IMR-90 (cell line): ENCODE data around the gene GIPC3. TPM values are rescaled to one million over a fixed set of nuclear protein-coding genes. Genes with fewer than 3 reads are reported as not detected.

ENCODE experiments used
- ATAC-seq: fragments of 200-7000 bp; cut with Tn5 transposase; 2 replicates; pipeline ENCODE4 v1.9.1; 2020; ENCODE audit warnings: low read depth, mild to moderate bottlenecking, moderate library complexity
- BruUV-seq: library from RNA; stranded (reverse); fragments of 400-500 nt; replicated peaks from 2 replicates; lab custom pipeline; 2021; lab: Mats Ljungman, UMichigan
- CTCF ChIA-PET: fragments of 300-600 bp; formaldehyde crosslinking; extraction: SDS; loops from one replicate; lab custom pipeline; 2021; ENCODE audit warnings: antibody characterized with exemption; lab: Yijun Ruan, JAX
- POLR2A ChIA-PET: fragments of 300-600 bp; sonication (Branson Sonifier 250); formaldehyde crosslinking; loops from one replicate; lab custom pipeline; 2022; ENCODE audit warnings: antibody characterized with exemption; ENCODE audit not compliant: unreplicated experiment; lab: Charles Lee
- DNase-seq: peaks from one replicate; pipeline ENCODE4 v3.0.0; 2013
- H2AFZ ChIP-seq: replicated peaks from 2 replicates; pipeline ENCODE3; 2013; ENCODE audit warnings: low read length, mild to moderate bottlenecking; ENCODE audit not compliant: poor library complexity
- H2AK5ac ChIP-seq: 2 replicates; pipeline ENCODE4 v1.6.1; 2013; ENCODE audit warnings: low read depth, low read length, inconsistent platforms
- H2AK9ac ChIP-seq: replicated peaks from 2 replicates; pipeline ENCODE3; 2013; ENCODE audit warnings: mild to moderate bottlenecking, low read depth, low read length, moderate library complexity; ENCODE audit not compliant: poor library complexity
- H2BK120ac ChIP-seq: 2 replicates; pipeline ENCODE4 v1.6.1; 2013; ENCODE audit warnings: low read depth, low read length, inconsistent platforms
- H2BK15ac ChIP-seq: 3 replicates; pipeline ENCODE4 v1.6.1; 2013; ENCODE audit warnings: low read depth, low read length, inconsistent platforms
- H2BK20ac ChIP-seq: 2 replicates; pipeline ENCODE4 v1.6.1; 2013; ENCODE audit warnings: low read depth, mild to moderate bottlenecking, inconsistent platforms, low read length, moderate library complexity
- H2BK5ac ChIP-seq: 2 replicates; pipeline ENCODE4 v1.6.1; 2013; ENCODE audit warnings: mild to moderate bottlenecking, low read depth, low read length, inconsistent platforms; ENCODE audit not compliant: poor library complexity, severe bottlenecking
- H3K14ac ChIP-seq: replicated peaks from 2 replicates; pipeline ENCODE4 v1.6.1; 2013; ENCODE audit warnings: low read depth, low read length, inconsistent platforms
- H3K18ac ChIP-seq: 2 replicates; pipeline ENCODE4 v1.6.1; 2013; ENCODE audit warnings: low read depth, low read length, control low read depth
- H3K23ac ChIP-seq: 2 replicates; pipeline ENCODE4 v1.6.1; 2013; ENCODE audit warnings: low read depth, low read length, inconsistent platforms
- H3K27ac ChIP-seq: 2 replicates; pipeline ENCODE4 v1.5.1; 2013; ENCODE audit warnings: mild to moderate bottlenecking, control low read depth, low read length; ENCODE audit not compliant: insufficient read depth
- H3K27me3 ChIP-seq: 2 replicates; pipeline ENCODE4 v1.6.1; 2013; ENCODE audit warnings: low read length; ENCODE audit not compliant: control insufficient read depth, insufficient read depth
- H3K36me3 ChIP-seq: 2 replicates; pipeline ENCODE4 v1.6.1; 2013; ENCODE audit warnings: low read length, mixed read lengths; ENCODE audit not compliant: control insufficient read depth, insufficient read depth
- H3K4ac ChIP-seq: 2 replicates; pipeline ENCODE4 v1.6.1; 2013; ENCODE audit warnings: low read depth, low read length, inconsistent platforms
- H3K4me1 ChIP-seq: 2 replicates; pipeline ENCODE4 v1.6.1; 2013; ENCODE audit warnings: low read length, mixed read lengths; ENCODE audit not compliant: control insufficient read depth, insufficient read depth
- H3K4me2 ChIP-seq: 2 replicates; pipeline ENCODE4 v1.6.1; 2013; ENCODE audit warnings: low read depth, mild to moderate bottlenecking, control low read depth, low read length, moderate library complexity
- H3K4me3 ChIP-seq: 2 replicates; pipeline ENCODE4 v1.5.1; 2013; ENCODE audit warnings: low read depth, mild to moderate bottlenecking, control low read depth, low read length, moderate library complexity; ENCODE audit not compliant: insufficient read depth
- H3K56ac ChIP-seq: 2 replicates; pipeline ENCODE4 v1.6.1; 2013; ENCODE audit warnings: low read length, inconsistent platforms; ENCODE audit not compliant: insufficient read depth; ENCODE audit errors: extremely low read depth
- H3K79me1 ChIP-seq, 2 experiments: 2 replicates each; pipeline ENCODE4 v1.6.1; 2013; ENCODE audit warnings: low read length in 2 of 2, inconsistent platforms in 1 of 2, low read depth in 1 of 2
- H3K9ac ChIP-seq: 2 replicates; pipeline ENCODE4 v1.6.1; 2013; ENCODE audit warnings: low read depth, low read length, control low read depth
- H3K9me1 ChIP-seq: 2 replicates; pipeline ENCODE4 v1.6.1; 2013; ENCODE audit warnings: low read length, inconsistent platforms; ENCODE audit not compliant: insufficient read depth
- H3K9me3 ChIP-seq: 2 replicates; pipeline ENCODE4 v1.6.1; 2013; ENCODE audit warnings: low read length; ENCODE audit not compliant: control insufficient read depth, insufficient read depth
- H4K20me1 ChIP-seq: 2 replicates; pipeline ENCODE4 v1.6.1; 2013; ENCODE audit warnings: low read length, inconsistent platforms; ENCODE audit not compliant: insufficient read depth
- H4K5ac ChIP-seq: 2 replicates; pipeline ENCODE4 v1.6.1; 2013; ENCODE audit warnings: mild to moderate bottlenecking, low read depth, low read length, control low read depth
- H4K8ac ChIP-seq, 2 experiments: 2 replicates each; pipeline ENCODE4 v1.6.1; 2013; ENCODE audit warnings: low read depth in 2 of 2, low read length in 2 of 2, control low read depth in 1 of 2, inconsistent platforms in 1 of 2
- H4K91ac ChIP-seq: 2 replicates; pipeline ENCODE4 v1.6.1; 2013; ENCODE audit warnings: low read depth, low read length, inconsistent platforms; ENCODE audit not compliant: insufficient read depth
- ELK1 ChIP-seq: fragments of 150-350 bp; IDR thresholded peaks from 2 replicates; pipeline ENCODE4 v1.6.1; 2016; ENCODE audit warnings: low read depth, mild to moderate bottlenecking, low read length, moderate library complexity, borderline replicate concordance
- MAFK ChIP-seq: IDR thresholded peaks from 2 replicates; pipeline ENCODE4 v1.6.1; 2012; ENCODE audit warnings: low read depth, low read length, improper control_type of control experiment
- MXI1 ChIP-seq: IDR thresholded peaks from 2 replicates; pipeline ENCODE4 v1.6.1; 2012; ENCODE audit warnings: low read depth, mild to moderate bottlenecking, low read length, moderate library complexity, borderline replicate concordance
- RCOR1 ChIP-seq: IDR thresholded peaks from 2 replicates; pipeline ENCODE4 v1.6.1; 2012; ENCODE audit warnings: mild to moderate bottlenecking, low read length, improper control_type of control experiment; ENCODE audit not compliant: insufficient replicate concordance
- WGBS, 2 experiments: methylation state at CpG; one replicate each; pipeline versions ENCODE4 v1.1.5 to v1.1.7; 2013; ENCODE audit warnings: missing lambda C conversion rate in 2 of 2; ENCODE audit not compliant: insufficient read length in 1 of 2; ENCODE audit errors: extremely low coverage in 2 of 2; 5-methylcytosine and 5-hydroxymethylcytosine counted together
- dilution Hi-C: fragments of 300-500 bp; cut with HindIII; formaldehyde crosslinking; loops from one replicate; pipeline ENCODE4 v1.14.3; 2018; ENCODE audit warnings: low sequenced_read_pairs; ENCODE audit not compliant: unreplicated experiment
- in situ Hi-C: fragments of 300-500 bp; cut with MboI; formaldehyde crosslinking; loops from 3 replicates; pipeline ENCODE4 v1.14.3; 2019; ENCODE audit warnings: low sequenced_read_pairs, inconsistent platforms, mixed read lengths
- intact Hi-C: fragments of 100-400 bp; cut with micrococcal nuclease; formaldehyde crosslinking; loops from 2 replicates; pipeline ENCODE4 v1.10.0; 2022
- polyA plus RNA-seq, 3 experiments: library from polyadenylated mRNA; depleted of rRNA; stranded (reverse); fragments of >200 nt; gene quantifications; 2 replicates each; pipeline ENCODE4 v1.2.3, GENCODE V29; 2012; ENCODE audit warnings: low replicate concordance in 1 of 3
- total RNA-seq: library from RNA; depleted of rRNA; stranded (reverse); fragments of >200 nt; gene quantifications from 2 replicates; pipeline ENCODE4 v1.2.3, GENCODE V29; 2012

The GIPC3 gene
- total and polyA plus RNA-seq, 2 of the 4 experiments (the other 2 are of a cell fraction): under 0.01 to 0.36 TPM

GRCh38 chr19:3535981-3536380 is 49.3 kb upstream of the GIPC3 start:
- Histone ChIP-seq H3K4ac (no peak overlapping the region), H3K4me1 (no peaks in the 10 kb centered on the region), H3K36me3 (peaks cover 54% of the 10 kb centered on the region), H3K27me3 (no peaks in the 10 kb centered on the region), H3K27ac (no peak overlapping the region), H2BK15ac (no peak overlapping the region), H2AK5ac (no peak overlapping the region), H4K20me1 (peaks cover 30% of the 10 kb centered on the region), H2AFZ (no peak overlapping the region), H4K8ac (no peak overlapping the region), H3K56ac (no peak overlapping the region), H3K14ac (no peak overlapping the region), H3K9ac (no peak overlapping the region), H3K9me3 (no peaks in the 10 kb centered on the region), H3K18ac (no peak overlapping the region), H3K79me1 (peaks cover 9 to 31% of the 10 kb centered on the region in 2 experiments; a peak in 3 of 4 replicates), H4K5ac (no peak overlapping the region), H3K9me1 (no peaks in the 10 kb centered on the region), H2AK9ac (no peak overlapping the region), H4K91ac (no peak overlapping the region), H2BK5ac (no peak overlapping the region), H3K23ac (no peak overlapping the region), H2BK20ac (no peak overlapping the region), H3K4me2 (no peak overlapping the region), H3K4me3 (no peak overlapping the region), H2BK120ac (no peak overlapping the region)
- TF ChIP-seq RCOR1: no peak
- no peak for TF ChIP-seq MXI1
- TF ChIP-seq ELK1: no peak
- no peak for TF ChIP-seq MAFK
- DNase-seq (no peak), ATAC-seq (no peak)
- ChIA-PET POLR2A (no interaction called here), CTCF (no interaction called here)
- BruUV-seq: no TSS peak
- no CpG with 5 or more reads among the region's 10 CpGs for WGBS, 2 experiments
- dilution Hi-C loops (no loop called here), intact Hi-C loops (no loop called here), in situ Hi-C loops (no loop called here)
